MM.1S (cell line): Measurements from ENCODE around the gene KCNN2.
A peak's percentile ranks its signal among the peaks of the same experiment; 100 is the strongest.

Experiments
- DNase-seq: peaks from one replicate; pipeline ENCODE4 v3.0.0-alpha.2; 2015
- H2AFZ ChIP-seq: fragments of 300-600 bp; sonication (generic); 2 replicates; pipeline ENCODE4 v1.6.0; 2016; ENCODE audit warnings: antibody characterized with exemption, low read length
- H3F3A ChIP-seq: fragments of 300-600 bp; sonication (generic); 2 replicates; pipeline ENCODE4 v1.6.1; 2016; ENCODE audit warnings: mild to moderate bottlenecking, antibody characterized with exemption, low read length, moderate library complexity, mixed read lengths; ENCODE audit not compliant: insufficient read depth
- H3K27ac ChIP-seq: fragments of 300-600 bp; sonication (generic); 2 replicates; pipeline ENCODE4 v1.5.1; 2016; ENCODE audit warnings: mild to moderate bottlenecking, low read length
- H3K27me3 ChIP-seq: fragments of 300-600 bp; sonication (generic); replicated peaks from 2 replicates; pipeline ENCODE4 v1.6.0; 2016; ENCODE audit warnings: low read length; ENCODE audit not compliant: insufficient read depth
- H3K36me3 ChIP-seq: fragments of 300-600 bp; sonication (generic); replicated peaks from 2 replicates; pipeline ENCODE4 v1.6.1; 2016; ENCODE audit warnings: mild to moderate bottlenecking, low read length, mixed read lengths; ENCODE audit not compliant: insufficient read depth
- H3K4me1 ChIP-seq: fragments of 300-600 bp; sonication (generic); 2 replicates; pipeline ENCODE4 v1.6.1; 2016; ENCODE audit warnings: low read length, mixed read lengths
- H3K4me2 ChIP-seq: fragments of 300-600 bp; sonication (generic); 2 replicates; pipeline ENCODE4 v1.6.0; 2016; ENCODE audit warnings: low read depth, low read length
- H3K4me3 ChIP-seq: fragments of 300-600 bp; sonication (generic); 2 replicates; pipeline ENCODE4 v1.5.1; 2016; ENCODE audit warnings: low read length, mixed read lengths
- H3K79me2 ChIP-seq: fragments of 300-600 bp; sonication (generic); 2 replicates; pipeline ENCODE4 v1.6.1; 2016; ENCODE audit warnings: mixed run types, low read length, mixed read lengths
- H3K9ac ChIP-seq: fragments of 300-600 bp; sonication (generic); 2 replicates; pipeline ENCODE4 v1.6.1; 2016; ENCODE audit warnings: low read length, mixed read lengths
- H3K9me2 ChIP-seq: fragments of 300-600 bp; sonication (generic); replicated peaks from 2 replicates; pipeline ENCODE4 v1.6.1; 2016; ENCODE audit warnings: mild to moderate bottlenecking, low read length, mixed read lengths; ENCODE audit not compliant: insufficient read depth
- H3K9me3 ChIP-seq: fragments of 300-600 bp; sonication (generic); replicated peaks from 2 replicates; pipeline ENCODE4 v1.6.1; 2016; ENCODE audit warnings: mild to moderate bottlenecking, low read length, mixed read lengths; ENCODE audit not compliant: insufficient read depth
- H4K20me1 ChIP-seq: fragments of 300-600 bp; sonication (generic); 2 replicates; pipeline ENCODE4 v1.6.1; 2016; ENCODE audit warnings: mild to moderate bottlenecking, low read length, moderate library complexity, mixed read lengths; ENCODE audit not compliant: insufficient read depth
- EZH2 ChIP-seq: fragments of 300-600 bp; sonication (generic); optimal IDR thresholded peaks from 2 replicates; pipeline ENCODE3; 2017; ENCODE audit warnings: low read depth, mild to moderate bottlenecking, antibody characterized with exemption, low read length, mixed read lengths
- EZH2phosphoT487 ChIP-seq: fragments of 300-600 bp; sonication (generic); IDR thresholded peaks from 2 replicates; pipeline ENCODE4 v1.6.1; 2018; ENCODE audit warnings: antibody characterized with exemption, low read length
- TF ChIP-seq, protein P1 (sequence below): fragments of 300-600 bp; sonication (generic); IDR thresholded peaks from 2 replicates; pipeline ENCODE4 v1.5.1; 2016; ENCODE audit warnings: antibody characterized with exemption, low read length, mixed read lengths

The KCNN2 gene

DNA sequence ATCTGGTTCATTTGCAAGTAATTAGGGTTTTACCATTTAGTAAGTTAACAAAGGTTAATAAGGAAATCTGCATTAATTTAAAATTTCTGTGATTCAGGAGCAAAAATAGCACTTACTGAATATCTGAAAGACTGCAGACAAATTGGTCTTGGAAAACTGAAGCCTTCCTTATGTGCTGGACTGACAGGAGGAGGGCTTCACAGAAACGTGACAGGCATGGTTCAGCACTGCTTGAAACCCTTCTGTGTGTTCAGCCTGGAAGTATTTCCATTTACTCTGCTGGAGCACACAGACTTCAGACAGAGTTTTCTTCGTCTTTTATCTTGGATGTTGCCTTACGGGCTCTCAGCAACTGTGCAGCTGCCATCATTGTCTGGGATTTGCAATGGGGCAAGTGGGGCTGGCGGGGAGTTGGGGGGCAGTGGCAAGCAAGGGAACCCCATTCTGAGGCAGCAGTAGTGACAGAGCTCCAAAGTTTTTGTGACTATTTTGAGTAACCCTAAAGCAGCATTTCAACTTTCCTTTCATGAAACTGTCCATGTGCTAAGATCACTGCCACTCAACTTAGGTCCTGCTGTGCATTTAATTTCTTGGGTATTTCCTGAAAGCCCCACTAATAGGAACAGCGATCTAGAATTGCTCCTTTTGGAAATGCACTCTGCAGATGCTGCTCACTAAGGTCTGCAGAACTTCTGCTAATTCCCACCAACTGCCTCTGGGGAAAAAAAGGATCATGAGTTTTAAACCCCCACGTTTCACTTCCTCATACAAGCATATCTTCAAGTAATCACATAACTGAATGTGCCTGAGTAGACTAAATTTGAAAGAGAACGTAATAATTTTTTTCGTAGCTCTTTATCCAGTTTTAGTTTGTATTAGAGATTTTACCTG is 56.6 kb downstream of the KCNN2 start:
- no peaks in the 10 kb centered on the region for H3K9me2 ChIP-seq
- H3F3A ChIP-seq, result no peaks in the 10 kb centered on the region
- DNase-seq, result peak; percentile 10
- H3K27ac ChIP-seq, result no peak overlapping the region
- TF ChIP-seq EZH2 (no peak), EZH2phosphoT487 (no peak)
- TF ChIP-seq, protein P1, sequence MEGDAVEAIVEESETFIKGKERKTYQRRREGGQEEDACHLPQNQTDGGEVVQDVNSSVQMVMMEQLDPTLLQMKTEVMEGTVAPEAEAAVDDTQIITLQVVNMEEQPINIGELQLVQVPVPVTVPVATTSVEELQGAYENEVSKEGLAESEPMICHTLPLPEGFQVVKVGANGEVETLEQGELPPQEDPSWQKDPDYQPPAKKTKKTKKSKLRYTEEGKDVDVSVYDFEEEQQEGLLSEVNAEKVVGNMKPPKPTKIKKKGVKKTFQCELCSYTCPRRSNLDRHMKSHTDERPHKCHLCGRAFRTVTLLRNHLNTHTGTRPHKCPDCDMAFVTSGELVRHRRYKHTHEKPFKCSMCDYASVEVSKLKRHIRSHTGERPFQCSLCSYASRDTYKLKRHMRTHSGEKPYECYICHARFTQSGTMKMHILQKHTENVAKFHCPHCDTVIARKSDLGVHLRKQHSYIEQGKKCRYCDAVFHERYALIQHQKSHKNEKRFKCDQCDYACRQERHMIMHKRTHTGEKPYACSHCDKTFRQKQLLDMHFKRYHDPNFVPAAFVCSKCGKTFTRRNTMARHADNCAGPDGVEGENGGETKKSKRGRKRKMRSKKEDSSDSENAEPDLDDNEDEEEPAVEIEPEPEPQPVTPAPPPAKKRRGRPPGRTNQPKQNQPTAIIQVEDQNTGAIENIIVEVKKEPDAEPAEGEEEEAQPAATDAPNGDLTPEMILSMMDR, result no peak
- H3K4me3 ChIP-seq, result no peak overlapping the region
- H2AFZ ChIP-seq, result no peak overlapping the region
- no peaks in the 10 kb centered on the region for H4K20me1 ChIP-seq
- no peaks in the 10 kb centered on the region for H3K4me1 ChIP-seq
- H3K9me3 ChIP-seq, result no peaks in the 10 kb centered on the region
- no peaks in the 10 kb centered on the region for H3K36me3 ChIP-seq
- H3K27me3 ChIP-seq, result no peaks in the 10 kb centered on the region
- H3K4me2 ChIP-seq, result no peak overlapping the region
- H3K79me2 ChIP-seq, result no peaks in the 10 kb centered on the region
- no peak overlapping the region for H3K9ac ChIP-seq

DNA sequence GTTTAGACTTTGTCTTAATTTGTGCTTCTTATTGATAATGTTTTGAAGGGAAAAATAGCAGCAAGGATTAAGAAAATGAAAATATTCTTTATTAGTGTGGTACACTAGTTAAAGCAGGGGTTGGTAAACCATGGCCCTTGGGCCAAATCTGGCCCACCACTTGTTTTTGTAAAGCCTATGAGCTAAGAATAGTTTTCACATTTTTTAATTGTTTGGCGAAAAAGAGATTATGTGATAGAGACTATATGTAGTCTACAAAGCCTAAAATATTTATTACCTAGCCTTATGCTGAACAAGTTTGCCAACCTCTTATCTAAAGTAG is 57.2 kb downstream of the KCNN2 start:
- Histone ChIP-seq H3K4me2 (no peak overlapping the region), H3K4me3 (no peak overlapping the region), H3K9ac (no peak overlapping the region), H3K79me2 (no peaks in the 10 kb centered on the region), H3K9me3 (no peaks in the 10 kb centered on the region), H3K9me2 (no peaks in the 10 kb centered on the region), H3K27me3 (no peaks in the 10 kb centered on the region), H3F3A (no peaks in the 10 kb centered on the region), H3K4me1 (no peaks in the 10 kb centered on the region), H2AFZ (no peak overlapping the region), H3K36me3 (no peaks in the 10 kb centered on the region), H3K27ac (no peak overlapping the region), H4K20me1 (no peaks in the 10 kb centered on the region)
- DNase-seq, result no peak
- TF ChIP-seq EZH2 (no peak), EZH2phosphoT487 (no peak)
- TF ChIP-seq, protein P1, result no peak

DNA sequence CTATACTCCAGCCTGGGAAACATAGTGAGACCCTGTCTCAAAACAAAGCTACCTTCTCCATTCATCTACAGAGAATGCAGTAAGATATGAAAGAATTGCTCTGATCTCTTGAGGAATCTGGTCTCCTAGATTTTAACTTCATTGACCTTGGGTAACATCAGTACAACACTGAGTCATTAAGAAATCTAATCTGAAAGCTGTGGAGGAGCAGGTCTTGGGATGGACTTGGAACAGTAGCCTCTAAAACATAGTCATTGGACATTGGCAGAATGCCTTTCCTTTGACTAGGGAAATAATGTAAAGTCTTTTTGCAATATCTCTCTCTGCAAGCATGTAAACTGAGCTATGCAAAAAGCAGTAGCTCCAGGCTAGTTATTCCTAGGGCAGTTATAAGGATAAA is 58.1 kb downstream of the KCNN2 start:
- Histone ChIP-seq H3K9me2 (no peaks in the 10 kb centered on the region), H3K36me3 (no peaks in the 10 kb centered on the region), H4K20me1 (no peaks in the 10 kb centered on the region), H3K4me1 (no peaks in the 10 kb centered on the region), H3K4me2 (no peak overlapping the region), H3K27ac (no peak overlapping the region), H3K79me2 (no peaks in the 10 kb centered on the region), H3K9me3 (no peaks in the 10 kb centered on the region), H3K9ac (no peak overlapping the region), H3K4me3 (no peak overlapping the region), H3F3A (no peaks in the 10 kb centered on the region), H3K27me3 (no peaks in the 10 kb centered on the region), H2AFZ (no peak overlapping the region)
- DNase-seq, result no peak
- TF ChIP-seq EZH2phosphoT487, result no peak
- no peak for TF ChIP-seq EZH2
- TF ChIP-seq, protein P1, result no peak
